GM12891 (cell line): ENCODE measurements around the gene SLC25A6.

ENCODE experiments used
- PAX5 ChIP-seq: IDR thresholded peaks from 2 replicates; pipeline ENCODE4 v1.6.1; 2011; ENCODE audit warnings: low read length, moderate library complexity, mild to moderate bottlenecking; ENCODE audit not compliant: insufficient read depth, severe bottlenecking
- POLR2A ChIP-seq: IDR thresholded peaks from 2 replicates; pipeline ENCODE4 v1.6.1; 2011; ENCODE audit warnings: low read depth, low read length, control low read depth

DNA sequence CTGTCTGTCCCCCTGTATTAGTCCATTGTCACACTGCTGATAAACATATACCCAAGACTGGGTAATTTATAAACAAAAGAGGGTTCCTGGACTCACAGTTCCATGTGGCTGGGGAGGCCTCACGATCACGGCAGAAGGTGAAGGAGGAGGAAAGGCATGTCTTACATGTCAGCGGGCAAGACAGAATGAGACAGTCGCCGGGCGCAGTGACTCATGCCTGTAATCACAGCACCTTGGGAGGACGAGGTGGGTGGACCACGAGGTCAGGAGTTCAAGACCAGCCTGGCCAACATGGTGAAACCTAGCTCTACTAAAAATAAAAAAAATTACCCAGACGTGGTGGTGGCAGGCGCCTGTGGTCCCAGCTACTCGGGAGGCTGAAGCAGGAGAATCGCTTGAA is 30.6 kb downstream of the SLC25A6 start:
- TF ChIP-seq POLR2A (no peak), PAX5 (no peak)
